KMS-11 (cell line): ENCODE data around the gene CYP11A1.

Experiments used
- H2AFZ ChIP-seq: fragments of 200-600 bp; sonication (generic); 2 replicates; pipeline ENCODE4 v1.6.1; 2016; ENCODE audit warnings: antibody characterized with exemption, mixed run types, low read depth
- H3K27ac ChIP-seq: fragments of 200-600 bp; sonication (generic); 2 replicates; pipeline ENCODE4 v1.6.1; 2016; ENCODE audit warnings: mild to moderate bottlenecking, mixed run types
- H3K27me3 ChIP-seq: fragments of 200-600 bp; sonication (generic); 2 replicates; pipeline ENCODE4 v1.6.1; 2017; ENCODE audit warnings: mild to moderate bottlenecking, low read depth, mixed run types, moderate library complexity; ENCODE audit not compliant: insufficient read depth
- H3K36me3 ChIP-seq: fragments of 200-600 bp; sonication (generic); 2 replicates; pipeline ENCODE4 v1.6.1; 2017; ENCODE audit warnings: mild to moderate bottlenecking, mixed run types; ENCODE audit not compliant: insufficient read depth
- H3K4me1 ChIP-seq: fragments of 200-600 bp; sonication (generic); 2 replicates; pipeline ENCODE4 v1.6.1; 2016; ENCODE audit warnings: mild to moderate bottlenecking, low read depth, mixed run types; ENCODE audit not compliant: poor library complexity, severe bottlenecking
- H3K4me2 ChIP-seq: fragments of 200-600 bp; sonication (generic); 2 replicates; pipeline ENCODE4 v1.7.0; 2016; ENCODE audit warnings: mild to moderate bottlenecking, mixed run types
- H3K4me3 ChIP-seq: fragments of 200-600 bp; sonication (generic); IDR thresholded peaks from 2 replicates; pipeline ENCODE4 v1.6.1; 2017; ENCODE audit warnings: low read depth, low read length, mixed read lengths; ENCODE audit not compliant: insufficient read depth
- H3K79me2 ChIP-seq: fragments of 200-600 bp; sonication (generic); 2 replicates; pipeline ENCODE4 v1.6.1; 2016; ENCODE audit warnings: low read depth, mixed run types; ENCODE audit not compliant: insufficient read depth
- H3K9ac ChIP-seq: fragments of 200-600 bp; sonication (generic); 2 replicates; pipeline ENCODE4 v1.6.1; 2016; ENCODE audit warnings: mild to moderate bottlenecking, mixed run types
- H4K20me1 ChIP-seq: fragments of 200-600 bp; sonication (generic); 2 replicates; pipeline ENCODE4 v1.6.1; 2016; ENCODE audit warnings: mild to moderate bottlenecking, mixed run types; ENCODE audit not compliant: insufficient read depth
- CTCF ChIP-seq: fragments of 200-600 bp; sonication (generic); conservative IDR thresholded peaks from 2 replicates; pipeline ENCODE4 v1.6.1; 2017; ENCODE audit warnings: low read depth, mild to moderate bottlenecking, antibody characterized with exemption, low read length, moderate library complexity, mixed read lengths

The CYP11A1 gene

GRCh38 chr15:74373056-74373650 lies 5.7 kb upstream of the CYP11A1 start:
- peak overlapping the region; percentile 93 for H2AFZ ChIP-seq
- no peak overlapping the region for H3K27ac ChIP-seq
- peak overlapping the region; percentile 80; the same call in 1 of the 2 replicates for H3K4me2 ChIP-seq
- no peak overlapping the region for H3K4me3 ChIP-seq
- H3K27me3 ChIP-seq: peaks cover 12% of the 10 kb centered on the region; the same call in 1 of the 2 replicates
- no peaks in the 10 kb centered on the region for H3K36me3 ChIP-seq
- peaks cover 14% of the 10 kb centered on the region for H3K4me1 ChIP-seq
- H3K9ac ChIP-seq: peak overlapping the region; percentile 26; the same call in 1 of the 2 replicates
- H3K79me2 ChIP-seq: no peaks in the 10 kb centered on the region
- H4K20me1 ChIP-seq: no peaks in the 10 kb centered on the region
- TF ChIP-seq CTCF: no peak

DNA sequence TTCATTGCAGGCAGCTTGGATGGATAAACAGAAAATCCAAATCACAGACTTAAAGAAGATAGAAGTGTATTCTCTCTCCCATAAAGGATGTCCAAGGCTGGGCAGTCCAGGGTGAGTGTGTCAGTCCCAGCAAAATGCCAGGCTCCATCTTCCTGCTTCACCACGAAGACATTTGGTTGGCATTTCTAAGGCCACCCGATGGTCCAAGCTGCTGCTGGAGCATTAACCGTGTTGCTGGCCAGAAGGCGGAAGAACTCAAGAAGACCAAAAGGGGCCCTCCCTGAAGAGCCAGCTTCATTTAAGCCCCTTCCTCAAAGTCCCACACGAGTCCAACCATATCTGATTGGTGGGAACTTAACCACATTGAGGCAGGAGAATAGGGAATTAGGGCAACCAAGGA lies 3.0 kb upstream of the CYP11A1 start:
- Histone ChIP-seq H3K79me2 (no peaks in the 10 kb centered on the region), H3K9ac (no peak overlapping the region), H3K4me3 (no peak overlapping the region), H3K27me3 (peaks cover 12% of the 10 kb centered on the region; the same call in 1 of the 2 replicates), H4K20me1 (no peaks in the 10 kb centered on the region), H3K36me3 (no peaks in the 10 kb centered on the region), H3K27ac (no peak overlapping the region), H2AFZ (no peak overlapping the region), H3K4me1 (peaks cover 14% of the 10 kb centered on the region), H3K4me2 (no peak overlapping the region)
- no peak for TF ChIP-seq CTCF

DNA sequence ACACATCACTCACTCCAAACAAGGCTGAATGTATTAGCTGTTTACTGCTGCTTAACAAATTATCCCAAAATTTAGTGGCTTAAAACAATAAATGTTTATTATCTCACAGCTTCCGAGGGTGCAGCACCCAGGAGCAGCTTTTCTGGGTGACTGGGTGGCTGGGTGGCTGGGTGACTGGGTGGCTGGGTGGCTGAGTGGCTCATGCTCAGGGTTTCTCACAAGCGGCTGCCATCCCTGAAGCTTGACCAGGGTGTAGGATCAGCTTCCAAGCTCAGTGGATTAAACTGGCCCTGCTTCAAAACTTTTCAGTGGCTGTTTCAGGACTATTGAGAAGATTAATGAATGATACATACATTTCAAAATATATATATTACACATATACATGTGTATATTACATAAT lies 2.3 kb upstream of the CYP11A1 start:
- Histone ChIP-seq H3K27ac (no peak overlapping the region), H3K9ac (no peak overlapping the region), H3K79me2 (no peaks in the 10 kb centered on the region), H3K27me3 (peaks cover 12% of the 10 kb centered on the region; the same call in 1 of the 2 replicates), H3K36me3 (no peaks in the 10 kb centered on the region), H3K4me1 (peaks cover 7% of the 10 kb centered on the region), H3K4me2 (no peak overlapping the region), H3K4me3 (no peak overlapping the region), H2AFZ (no peak overlapping the region), H4K20me1 (no peaks in the 10 kb centered on the region)
- no peak for TF ChIP-seq CTCF

DNA sequence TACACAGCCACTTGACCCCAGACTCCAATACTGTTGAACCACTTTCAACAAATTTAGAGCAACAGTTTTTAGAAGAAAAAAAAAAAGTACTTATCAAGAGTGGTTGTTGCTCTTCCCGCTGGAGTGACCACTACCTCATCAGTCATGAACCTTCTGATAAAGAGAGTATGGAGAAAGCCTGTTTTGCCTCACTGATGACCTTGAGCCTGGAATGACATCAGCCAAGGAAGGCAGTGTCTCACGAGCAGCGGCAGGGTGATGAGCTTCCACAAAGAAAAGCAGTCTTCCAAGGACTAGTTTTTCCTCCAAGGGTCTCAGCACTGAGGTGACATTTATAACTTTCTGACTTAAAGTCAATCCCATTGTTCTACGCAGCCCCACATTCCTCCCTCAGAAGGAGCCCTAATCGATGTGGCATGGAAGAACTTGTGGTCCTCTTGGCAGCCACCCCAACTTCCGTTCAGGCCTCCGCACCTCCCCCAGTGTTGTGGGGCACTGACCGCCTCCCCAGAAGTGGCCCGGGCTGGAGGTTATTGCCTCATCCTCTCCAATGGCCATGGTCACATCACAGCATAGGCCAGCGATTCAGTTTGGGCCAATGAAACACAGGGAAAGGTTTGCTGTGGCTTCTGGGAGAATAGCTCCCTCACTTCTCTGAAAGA lies 1.8 kb upstream of the CYP11A1 start:
- no peak overlapping the region for H2AFZ ChIP-seq
- no peaks in the 10 kb centered on the region for H3K79me2 ChIP-seq
- peaks cover 12% of the 10 kb centered on the region; the same call in 1 of the 2 replicates for H3K27me3 ChIP-seq
- no peak overlapping the region for H3K4me3 ChIP-seq
- H3K4me2 ChIP-seq: no peak overlapping the region
- H4K20me1 ChIP-seq: no peaks in the 10 kb centered on the region
- no peak for TF ChIP-seq CTCF
- peaks cover 4% of the 10 kb centered on the region for H3K4me1 ChIP-seq
- H3K9ac ChIP-seq: no peak overlapping the region
- H3K27ac ChIP-seq: no peak overlapping the region
- no peaks in the 10 kb centered on the region for H3K36me3 ChIP-seq
